Stimulated activated naive CD8-positive, alpha-beta T cell treated with anti-CD3 and anti-CD28 coated beads, Interleukin-15, amount 100 ng/mL, for 72 hours (primary cell): Measurements from ENCODE around the gene TMEM69.
"Not testable (repeated sequence)": the region's sequence is repeated elsewhere in the genome, so short reads cannot be mapped to it uniquely, and the experiment has no call there.

Source experiments
- ATAC-seq: fragments of 150-1000 bp; cut with Tn5 transposase; 2 replicates; pipeline ENCODE4 v1.10.0; 2021; ENCODE audit warnings: mild to moderate bottlenecking, moderate library complexity
- DNase-seq, 2 donors: peaks; one replicate each; pipeline ENCODE4 v3.0.0; 2021 to 2022
- H3K27ac Mint-ChIP-seq, 2 donors: one replicate each; pipeline ENCODE4 v1.8.0; 2022; ENCODE audit warnings: mild to moderate bottlenecking in 2 of 2, mixed read lengths in 2 of 2, moderate library complexity in 2 of 2
- H3K27me3 Mint-ChIP-seq: one replicate; pipeline ENCODE4 v1.8.0; 2022; ENCODE audit warnings: mixed read lengths
- H3K4me1 Mint-ChIP-seq: one replicate; pipeline ENCODE4 v1.8.0; 2022; ENCODE audit warnings: mild to moderate bottlenecking, mixed read lengths
- H3K4me3 Mint-ChIP-seq, 2 donors: one replicate each; pipeline ENCODE4 v1.8.0; 2022; ENCODE audit warnings: mild to moderate bottlenecking in 2 of 2, mixed read lengths in 2 of 2, moderate library complexity in 1 of 2
- H3K9me3 Mint-ChIP-seq, 2 donors: one replicate each; pipeline ENCODE4 v1.8.0; 2022; ENCODE audit warnings: mixed read lengths in 2 of 2

The TMEM69 gene

DNA sequence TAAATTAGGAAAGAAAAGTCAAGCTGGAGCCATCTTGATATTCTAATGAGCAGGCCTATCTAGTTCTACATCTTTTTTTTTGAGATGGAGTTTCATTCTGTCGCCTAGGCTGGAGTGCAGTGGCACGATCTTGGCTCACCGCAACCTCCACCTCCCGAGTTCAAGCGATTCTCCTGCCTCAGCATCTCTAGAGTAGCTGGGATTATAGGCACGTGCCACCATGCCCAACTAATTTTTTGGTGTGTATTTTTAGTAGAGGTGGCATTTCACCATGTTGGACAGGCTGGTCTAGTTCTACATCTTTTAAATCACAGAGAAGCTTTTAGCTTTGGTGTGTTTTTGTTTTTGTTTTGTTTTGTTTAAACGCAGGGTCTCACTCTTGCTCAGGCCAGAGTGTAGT, 6.8 kb downstream of the TMEM69 start:
- ATAC-seq: no peak
- H3K27me3 Mint-ChIP-seq: no peaks in the 10 kb centered on the region
- no peak for DNase-seq
- H3K4me3 Mint-ChIP-seq: no peak overlapping the region
- no peaks in the 10 kb centered on the region for H3K9me3 Mint-ChIP-seq
- peaks cover 20% of the 10 kb centered on the region for H3K4me1 Mint-ChIP-seq
- H3K27ac Mint-ChIP-seq: no peak overlapping the region

DNA sequence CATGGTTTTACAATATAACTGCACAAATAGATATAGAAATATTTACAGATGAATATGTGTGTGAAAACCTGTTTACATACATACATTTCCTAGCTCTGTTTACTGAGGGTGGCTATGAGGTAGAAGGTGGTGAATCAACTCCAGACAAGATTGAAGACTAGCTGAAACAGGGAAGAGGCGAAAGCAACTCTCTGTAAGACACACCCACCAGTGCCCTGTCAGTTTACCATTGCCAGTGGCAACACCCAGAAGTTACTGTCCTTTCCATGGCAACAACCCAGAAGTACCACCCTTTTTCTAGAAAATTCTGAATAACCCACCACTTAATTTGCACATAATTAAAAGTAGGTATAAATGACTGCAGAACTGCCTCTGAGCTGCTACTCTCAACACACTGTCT, 16.7 kb downstream of the TMEM69 start:
- Mint-ChIP-seq H3K27ac (no peak overlapping the region), H3K9me3 (peaks cover 0 to 8% of the 10 kb centered on the region in 2 donors), H3K4me1 (no peaks in the 10 kb centered on the region), H3K27me3 (no peaks in the 10 kb centered on the region), H3K4me3 (no peak overlapping the region)
- ATAC-seq (no peak), DNase-seq (no peak)

DNA sequence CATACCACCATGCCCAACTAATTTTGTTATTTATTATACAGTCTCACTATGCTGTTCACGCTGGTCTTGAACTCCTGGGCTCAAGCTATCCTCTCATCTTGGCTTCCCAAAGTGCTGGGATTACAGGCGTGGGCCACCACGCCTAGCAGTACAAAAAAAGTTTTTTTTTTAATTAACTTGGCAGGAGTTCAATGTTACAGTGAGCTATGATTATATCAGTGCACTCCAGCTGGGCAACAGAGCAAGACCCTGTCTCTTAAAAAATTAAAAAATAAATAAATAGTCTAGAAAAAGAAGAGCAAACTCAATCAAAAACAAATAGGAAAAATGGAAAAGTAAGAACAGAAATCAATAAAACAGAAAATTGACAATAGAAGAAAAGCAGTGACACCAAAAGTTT, 25.7 kb downstream of the TMEM69 start:
- Mint-ChIP-seq H3K27ac (no peak overlapping the region), H3K9me3 (no peaks in the 10 kb centered on the region), H3K4me1 (no peaks in the 10 kb centered on the region), H3K27me3 (no peaks in the 10 kb centered on the region), H3K4me3 (no peak overlapping the region)
- no peak for DNase-seq
- ATAC-seq: no peak

DNA sequence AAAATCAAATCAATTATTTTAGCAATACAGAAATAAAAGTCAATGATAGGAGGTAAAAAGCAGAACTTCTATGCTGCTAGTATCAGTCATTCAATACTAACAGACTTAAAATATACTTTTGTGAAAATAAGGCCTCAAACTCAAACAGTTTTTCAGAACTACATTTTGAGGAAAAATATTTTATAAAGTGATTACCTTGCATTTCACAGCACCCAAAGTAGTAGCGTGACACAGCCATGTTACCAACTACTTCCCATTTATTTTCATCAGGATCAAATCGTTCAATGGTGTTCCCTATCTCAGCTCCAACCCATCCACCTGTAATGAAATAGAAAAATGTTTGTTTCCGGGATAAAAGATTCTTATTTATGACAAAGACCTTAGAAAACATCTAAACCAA, 28.7 kb downstream of the TMEM69 start:
- Mint-ChIP-seq H3K4me1 (no peaks in the 10 kb centered on the region), H3K4me3 (no peak overlapping the region), H3K9me3 (no peaks in the 10 kb centered on the region), H3K27me3 (no peaks in the 10 kb centered on the region), H3K27ac (no peak overlapping the region)
- DNase-seq (no peak), ATAC-seq (no peak)

DNA sequence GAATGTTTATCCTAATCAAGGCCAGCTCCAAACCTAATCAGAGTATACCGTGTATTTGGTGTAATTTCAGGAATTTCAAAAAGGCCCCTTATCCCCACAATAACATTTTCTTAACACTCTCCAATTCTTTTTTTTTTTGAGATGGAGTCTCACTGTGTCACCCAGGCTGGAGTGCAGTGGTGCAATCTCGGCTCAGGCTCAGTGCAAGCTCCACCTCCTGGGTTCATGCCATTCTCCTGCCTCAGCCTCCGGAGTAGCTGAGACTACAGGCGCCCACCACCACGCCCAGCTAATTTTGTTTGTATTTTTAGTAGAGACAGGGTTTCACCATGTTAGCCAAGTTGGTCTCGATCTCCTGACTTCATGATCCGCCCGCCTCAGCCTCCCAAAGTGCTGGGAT, 29.4 kb downstream of the TMEM69 start:
- H3K4me3 Mint-ChIP-seq, H3K4me1 Mint-ChIP-seq, H3K9me3 Mint-ChIP-seq, ATAC-seq, H3K27ac Mint-ChIP-seq, DNase-seq, H3K27me3 Mint-ChIP-seq: not testable (repeated sequence)

DNA sequence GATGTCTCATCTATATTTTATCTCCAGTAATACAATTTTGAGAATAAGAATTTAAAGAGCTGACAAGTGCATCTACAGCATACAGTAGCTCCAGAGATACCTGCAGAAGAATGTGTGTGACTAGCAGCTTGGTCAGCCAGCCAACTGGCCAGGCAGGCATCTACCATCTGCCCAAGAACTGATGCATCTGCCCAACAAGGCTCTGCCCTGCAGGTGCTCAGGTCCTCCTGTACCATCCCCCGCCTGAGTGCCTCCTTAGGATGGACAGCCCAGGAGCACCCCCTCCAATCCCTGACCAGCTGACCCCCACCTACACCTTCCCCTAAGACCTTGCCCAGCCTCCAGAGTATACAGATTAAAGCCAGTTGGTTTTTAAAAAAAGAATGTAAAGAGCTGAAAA, 30.3 kb downstream of the TMEM69 start:
- ATAC-seq: no peak

DNA sequence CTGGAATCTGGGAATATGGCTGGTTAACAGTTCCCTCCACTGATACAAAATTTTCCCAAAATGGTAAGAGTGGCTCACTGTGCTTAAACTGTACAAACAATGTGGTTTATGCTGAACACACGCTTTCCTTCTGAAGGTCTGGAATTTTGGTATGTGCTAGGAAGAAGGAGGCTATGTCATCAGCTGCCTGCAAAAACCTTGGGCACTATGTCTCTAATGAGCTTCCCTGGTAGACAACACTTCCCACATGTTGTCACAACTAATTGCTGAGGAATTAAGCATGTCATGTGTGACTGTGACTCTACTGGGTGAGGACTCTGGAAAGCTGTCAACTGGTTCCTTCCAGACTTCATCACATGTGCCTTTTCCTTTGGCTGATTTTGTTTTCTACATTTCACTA, 33.2 kb downstream of the TMEM69 start:
- H3K27me3 Mint-ChIP-seq: no peaks in the 10 kb centered on the region
- no peaks in the 10 kb centered on the region for H3K4me1 Mint-ChIP-seq
- DNase-seq (no peak), ATAC-seq (no peak)
- no peaks in the 10 kb centered on the region for H3K9me3 Mint-ChIP-seq
- no peak overlapping the region for H3K4me3 Mint-ChIP-seq
- no peak overlapping the region for H3K27ac Mint-ChIP-seq

More for the DNA sequence above, 30.3 kb downstream of the TMEM69 start:
- Mint-ChIP-seq H3K27me3 (no peaks in the 10 kb centered on the region), H3K4me3 (no peak overlapping the region), H3K9me3 (no peaks in the 10 kb centered on the region), H3K27ac (no peak overlapping the region), H3K4me1 (no peaks in the 10 kb centered on the region)
- no peak for DNase-seq

DNA sequence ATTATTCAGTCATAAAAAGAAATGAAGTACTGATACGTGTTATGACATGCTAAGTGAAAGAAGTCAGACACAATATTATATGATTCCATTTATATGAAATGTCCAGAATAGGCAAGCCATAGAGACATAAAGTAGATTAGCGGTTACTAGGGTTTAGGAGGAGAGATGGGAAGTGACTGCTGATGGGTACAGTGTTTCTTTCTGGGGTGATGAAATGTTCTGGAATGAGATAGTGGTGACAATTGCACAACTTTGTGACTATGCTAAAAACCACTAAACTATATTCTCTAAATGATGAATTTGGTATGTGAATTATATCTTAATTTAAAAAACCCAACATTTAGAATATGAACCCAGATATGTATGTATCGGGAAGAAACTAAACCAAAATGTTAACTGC, 34.8 kb downstream of the TMEM69 start:
- Mint-ChIP-seq H3K9me3 (no peaks in the 10 kb centered on the region), H3K27ac (no peak overlapping the region), H3K4me3 (no peak overlapping the region), H3K27me3 (no peaks in the 10 kb centered on the region), H3K4me1 (no peaks in the 10 kb centered on the region)
- DNase-seq (no peak), ATAC-seq (no peak)

DNA sequence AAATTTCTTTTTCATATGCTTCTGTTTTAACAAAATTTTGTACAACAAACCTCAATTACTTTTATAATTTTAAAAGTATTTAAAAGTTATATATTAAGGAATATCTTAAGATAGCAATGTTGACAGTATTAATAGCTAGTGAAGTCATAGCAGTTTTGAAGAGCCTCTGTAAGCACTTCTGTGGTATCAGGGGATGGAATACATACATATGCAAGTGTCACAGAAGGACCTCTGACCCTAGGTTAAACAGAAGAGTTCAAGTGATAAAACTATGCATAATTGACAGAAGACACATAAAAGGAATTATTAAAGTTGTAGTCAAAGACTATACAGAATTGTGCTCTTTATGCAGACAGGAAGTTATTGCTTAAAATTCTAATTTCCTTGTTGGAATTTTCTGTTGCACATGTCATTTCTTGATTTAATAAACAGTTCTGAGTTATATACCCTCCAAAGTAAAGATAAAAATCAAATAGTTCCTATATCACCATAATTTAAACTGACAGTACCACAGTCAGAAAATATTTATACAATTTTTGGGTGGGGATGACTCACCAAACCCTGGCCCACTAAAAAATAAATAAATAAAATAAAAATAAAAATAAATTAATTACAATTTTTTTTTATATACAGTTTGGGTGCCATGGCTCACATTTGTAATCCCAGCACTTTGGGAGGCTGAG, 35.4 kb downstream of the TMEM69 start:
- H3K27ac Mint-ChIP-seq: no peak overlapping the region
- ATAC-seq (no peak), DNase-seq (no peak)
- H3K4me1 Mint-ChIP-seq: no peaks in the 10 kb centered on the region
- no peak overlapping the region for H3K4me3 Mint-ChIP-seq
- H3K27me3 Mint-ChIP-seq: no peaks in the 10 kb centered on the region
- H3K9me3 Mint-ChIP-seq: no peaks in the 10 kb centered on the region

DNA sequence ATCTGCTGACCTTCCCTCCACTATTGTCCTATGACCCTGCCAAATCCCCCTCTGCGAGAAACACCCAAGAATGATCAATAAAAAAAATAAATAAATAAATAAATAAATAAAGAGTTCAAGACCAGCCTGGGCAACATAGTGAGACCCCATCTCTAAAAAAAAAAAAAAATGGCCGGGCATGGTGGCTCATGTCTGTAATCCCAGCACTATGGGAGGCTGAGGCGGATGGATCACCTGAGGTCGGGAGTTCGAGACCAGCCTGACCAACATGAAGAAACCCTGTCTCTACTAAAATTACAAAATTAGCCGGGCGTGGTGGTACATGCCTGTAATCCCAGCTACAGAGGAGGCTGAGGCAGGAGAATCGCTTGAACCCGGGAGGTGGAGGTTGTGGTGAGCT, 38.0 kb downstream of the TMEM69 start:
- not testable (repeated sequence) for H3K27ac Mint-ChIP-seq

DNA sequence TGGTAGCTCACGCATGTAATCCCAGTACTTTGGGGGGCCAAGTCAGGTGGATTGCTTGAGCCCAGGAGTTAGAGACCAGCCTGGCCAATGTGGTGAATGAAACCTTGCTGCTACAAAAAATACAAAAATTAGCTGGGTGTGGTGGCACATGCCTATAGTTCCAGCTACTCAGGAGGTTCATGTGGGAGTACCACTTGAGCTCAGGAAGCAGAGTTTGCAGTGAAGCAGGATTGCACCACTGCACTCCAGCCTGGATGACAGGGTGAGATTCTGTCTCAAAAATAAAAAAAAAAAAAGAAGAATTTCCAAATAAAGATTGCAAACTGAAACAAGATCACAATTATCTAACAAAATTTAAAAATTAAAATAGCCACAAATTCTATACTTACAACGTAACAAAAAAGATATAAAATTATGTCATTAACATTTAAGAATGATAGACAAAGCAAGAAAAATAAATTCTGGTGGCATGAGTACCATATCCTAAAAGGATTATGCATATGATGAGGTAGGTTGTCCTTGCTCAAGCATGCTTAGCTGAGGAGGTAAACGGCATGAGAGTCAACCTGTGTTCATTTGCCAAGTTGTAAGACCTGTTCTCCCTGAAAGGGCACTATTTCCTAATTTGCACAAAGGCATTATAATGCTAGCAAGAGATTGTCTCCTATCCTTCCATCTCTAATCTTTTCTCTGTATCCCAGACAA, 42.2 kb downstream of the TMEM69 start:
- Mint-ChIP-seq H3K4me1 (peaks cover 6% of the 10 kb centered on the region), H3K27ac (no peak overlapping the region), H3K4me3 (no peak overlapping the region), H3K9me3 (no peaks in the 10 kb centered on the region), H3K27me3 (no peaks in the 10 kb centered on the region)
- ATAC-seq (no peak), DNase-seq (no peak)

More for the DNA sequence above, 38.0 kb downstream of the TMEM69 start:
- H3K4me1 Mint-ChIP-seq, H3K9me3 Mint-ChIP-seq, H3K4me3 Mint-ChIP-seq, DNase-seq, ATAC-seq, H3K27me3 Mint-ChIP-seq: not testable (repeated sequence)

DNA sequence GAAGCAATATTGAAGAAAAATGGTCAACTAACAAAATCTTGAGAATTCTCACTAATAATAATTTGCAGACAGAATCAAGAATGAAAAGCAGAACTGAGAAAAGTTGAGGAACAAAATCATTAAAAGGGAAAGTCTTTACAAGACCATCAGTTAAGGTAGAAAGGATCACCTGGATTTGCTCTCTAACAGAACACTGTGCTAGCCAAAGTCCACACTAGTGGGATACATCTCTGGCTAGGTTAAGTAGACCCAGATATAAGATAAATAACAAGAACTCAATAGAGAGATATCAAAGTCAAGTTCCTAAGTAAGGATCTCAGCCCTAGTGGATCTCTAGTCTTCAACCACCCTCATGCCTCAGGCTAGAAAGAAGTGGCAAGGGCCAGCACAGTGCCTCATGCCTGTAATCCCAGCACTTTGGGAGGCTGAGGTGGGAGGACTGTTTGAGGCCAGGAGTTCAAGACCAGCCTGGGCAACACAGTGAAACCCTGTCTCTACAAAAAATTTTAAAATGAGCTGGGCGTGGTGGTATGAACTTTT, 42.9 kb downstream of the TMEM69 start:
- peaks cover 6% of the 10 kb centered on the region for H3K4me1 Mint-ChIP-seq
- H3K27ac Mint-ChIP-seq: no peak overlapping the region
- no peak for ATAC-seq
- no peaks in the 10 kb centered on the region for H3K27me3 Mint-ChIP-seq
- no peaks in the 10 kb centered on the region for H3K9me3 Mint-ChIP-seq
- DNase-seq: no peak
- H3K4me3 Mint-ChIP-seq: no peak overlapping the region

DNA sequence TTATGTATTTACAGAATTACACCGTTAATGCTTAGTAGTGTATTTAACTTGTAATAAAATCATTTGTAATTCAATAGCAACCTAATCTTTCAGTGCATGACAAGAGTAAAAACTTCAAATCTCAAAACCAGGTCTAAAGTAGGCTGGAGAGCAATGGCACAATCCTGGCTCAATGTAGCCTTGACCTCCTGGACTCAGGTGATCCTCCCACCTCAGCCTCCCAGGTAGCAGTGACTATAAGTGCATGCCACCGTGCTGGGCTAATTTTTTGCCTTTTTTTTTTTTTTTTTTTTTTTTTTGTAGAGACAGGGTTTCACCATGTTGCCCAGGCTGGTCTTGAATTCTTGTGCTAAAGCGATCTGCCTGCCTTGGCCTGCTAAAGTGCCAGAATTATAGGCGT, 51.2 kb downstream of the TMEM69 start:
- Mint-ChIP-seq H3K4me3 (no peak overlapping the region), H3K9me3 (no peaks in the 10 kb centered on the region), H3K4me1 (peaks cover 13% of the 10 kb centered on the region), H3K27ac (no peak overlapping the region), H3K27me3 (no peaks in the 10 kb centered on the region)
- no peak for DNase-seq
- no peak for ATAC-seq

DNA sequence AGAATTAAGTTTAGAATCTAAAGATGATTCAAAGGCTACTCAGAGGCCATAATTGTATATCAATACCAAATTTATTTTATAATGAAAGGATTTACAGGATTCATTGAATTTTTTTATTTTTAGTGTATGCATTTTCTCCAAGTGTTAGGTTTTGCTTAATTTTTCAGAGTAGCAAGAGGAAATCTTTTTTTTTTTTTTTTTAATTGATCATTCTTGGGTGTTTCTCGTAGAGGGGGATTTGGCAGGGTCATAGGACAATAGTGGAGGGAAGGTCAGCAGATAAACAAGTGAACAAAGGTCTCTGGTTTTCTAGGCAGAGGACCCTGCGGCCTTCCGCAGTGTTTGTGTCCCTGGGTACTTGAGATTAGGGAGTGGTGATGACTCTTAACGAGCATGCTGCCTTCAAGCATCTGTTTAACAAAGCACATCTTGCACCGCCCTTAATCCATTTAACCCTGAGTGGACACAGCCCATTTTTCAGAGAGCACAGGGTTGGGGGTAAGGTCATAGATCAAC, 51.7 kb downstream of the TMEM69 start:
- not testable (repeated sequence) for DNase-seq, ATAC-seq, H3K9me3 Mint-ChIP-seq, H3K27me3 Mint-ChIP-seq, H3K27ac Mint-ChIP-seq, H3K4me3 Mint-ChIP-seq
- peaks cover 13% of the 10 kb centered on the region for H3K4me1 Mint-ChIP-seq
